ENCODE data around the gene ESRP2. TPM values are rescaled to one million over a fixed set of nuclear protein-coding genes. Genes with fewer than 3 reads are reported as not detected.

Gene ESRP2
- total RNA-seq, 1 donor from 2014 or later: 0.14 TPM

DNA sequence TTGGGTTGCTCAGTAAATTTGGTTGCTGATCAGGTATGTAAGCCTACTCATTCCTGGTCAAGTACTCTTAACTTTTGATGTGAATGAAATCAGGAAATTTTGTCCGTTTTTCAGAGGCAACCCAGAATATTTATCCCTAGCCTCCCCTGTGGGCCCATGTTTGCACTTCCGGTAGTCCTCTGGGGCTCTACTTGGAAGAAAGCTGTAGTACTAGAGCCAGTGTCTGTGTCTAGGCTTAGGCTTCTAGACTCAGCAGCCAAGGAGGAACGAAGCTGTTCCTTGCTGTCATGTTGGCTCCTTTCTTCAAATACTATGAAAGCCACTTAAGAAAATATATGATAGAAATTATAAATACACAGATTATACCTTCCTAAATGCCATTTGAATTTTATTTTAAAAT lies 21.2 kb downstream of the ESRP2 start:
- intact Hi-C loops (cut with micrococcal nuclease): no loop called here
- Histone ChIP-seq H3K36me3 (no peaks in the 10 kb centered on the region), H3K9me3 (replicated peaks) (no peaks in the 10 kb centered on the region), H3K4me3 (no peak overlapping the region), H3K27me3 (ENCODE audit: low read depth) (no peaks in the 10 kb centered on the region), H3K27ac (replicated peaks) (no peak overlapping the region), H3K4me1 (peaks cover 8% of the 10 kb centered on the region)
- TF ChIP-seq, protein P1, sequence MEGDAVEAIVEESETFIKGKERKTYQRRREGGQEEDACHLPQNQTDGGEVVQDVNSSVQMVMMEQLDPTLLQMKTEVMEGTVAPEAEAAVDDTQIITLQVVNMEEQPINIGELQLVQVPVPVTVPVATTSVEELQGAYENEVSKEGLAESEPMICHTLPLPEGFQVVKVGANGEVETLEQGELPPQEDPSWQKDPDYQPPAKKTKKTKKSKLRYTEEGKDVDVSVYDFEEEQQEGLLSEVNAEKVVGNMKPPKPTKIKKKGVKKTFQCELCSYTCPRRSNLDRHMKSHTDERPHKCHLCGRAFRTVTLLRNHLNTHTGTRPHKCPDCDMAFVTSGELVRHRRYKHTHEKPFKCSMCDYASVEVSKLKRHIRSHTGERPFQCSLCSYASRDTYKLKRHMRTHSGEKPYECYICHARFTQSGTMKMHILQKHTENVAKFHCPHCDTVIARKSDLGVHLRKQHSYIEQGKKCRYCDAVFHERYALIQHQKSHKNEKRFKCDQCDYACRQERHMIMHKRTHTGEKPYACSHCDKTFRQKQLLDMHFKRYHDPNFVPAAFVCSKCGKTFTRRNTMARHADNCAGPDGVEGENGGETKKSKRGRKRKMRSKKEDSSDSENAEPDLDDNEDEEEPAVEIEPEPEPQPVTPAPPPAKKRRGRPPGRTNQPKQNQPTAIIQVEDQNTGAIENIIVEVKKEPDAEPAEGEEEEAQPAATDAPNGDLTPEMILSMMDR (IDR thresholded peaks at IDR 0.05; ENCODE audit: borderline replicate concordance): no peak
- DNase-seq: no peak

DNA sequence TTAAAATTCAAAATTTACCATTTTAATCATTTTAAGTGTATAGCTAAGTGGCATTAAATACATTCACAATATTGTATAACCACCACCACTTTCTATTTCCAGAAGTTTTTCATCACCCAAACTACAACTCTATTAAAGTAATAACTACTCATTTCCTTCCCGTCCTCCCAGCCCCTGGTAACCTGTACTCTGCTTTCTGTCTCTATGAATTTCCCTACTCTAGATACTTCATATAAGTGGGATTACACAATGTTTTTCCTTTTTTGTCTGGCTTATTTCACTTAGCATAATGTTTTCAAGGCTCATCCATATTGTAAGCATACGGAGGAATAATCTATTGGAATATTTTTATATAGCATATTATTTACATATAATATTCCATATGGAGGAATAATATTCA lies 29.7 kb downstream of the ESRP2 start:
- intact Hi-C loops (cut with micrococcal nuclease): loop anchor here (10.0 kb wide), 1 partner anchor 111 kb away; no protein-coding TSS in a partner anchor
- TF ChIP-seq, protein P1 (IDR thresholded peaks at IDR 0.05; ENCODE audit: borderline replicate concordance): no peak

DNA sequence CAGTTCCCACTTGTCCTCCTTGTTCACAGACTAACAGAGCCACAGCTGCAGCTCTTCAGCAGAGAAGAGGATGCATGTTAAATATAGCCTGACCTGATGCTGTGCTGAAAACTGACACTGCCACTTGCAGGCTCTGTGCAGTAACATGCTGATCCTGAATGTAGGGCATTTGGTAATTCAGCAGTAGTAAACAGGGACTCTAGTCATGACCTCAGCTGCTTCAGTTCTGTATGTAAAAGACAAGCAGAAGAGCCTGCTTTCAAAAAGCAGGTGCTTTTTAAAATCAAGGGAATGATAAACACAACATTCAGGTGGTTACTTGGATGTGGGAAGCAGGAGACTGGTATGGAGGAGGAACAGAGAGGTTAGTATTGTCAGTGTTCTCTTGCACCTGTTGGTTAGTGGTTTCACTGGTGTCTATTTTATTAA lies 33.8 kb downstream of the ESRP2 start:
- Histone ChIP-seq H3K27ac (replicated peaks) (peak overlapping the region; percentile 64), H3K4me3 (no peak overlapping the region), H3K4me1 (peaks cover 25% of the 10 kb centered on the region), H3K9me3 (replicated peaks) (no peaks in the 10 kb centered on the region), H3K36me3 (no peaks in the 10 kb centered on the region), H3K27me3 (ENCODE audit: low read depth) (no peaks in the 10 kb centered on the region)
- no peak for DNase-seq
- intact Hi-C loops (cut with micrococcal nuclease): loop anchor here (10.0 kb wide), 1 partner anchor 107 kb away; no protein-coding TSS in a partner anchor
- TF ChIP-seq, protein P1 (IDR thresholded peaks at IDR 0.05; ENCODE audit: borderline replicate concordance): no peak

More for the DNA sequence above, 29.7 kb downstream of the ESRP2 start:
- Histone ChIP-seq H3K27me3 (ENCODE audit: low read depth) (no peaks in the 10 kb centered on the region), H3K4me3 (no peak overlapping the region), H3K36me3 (no peaks in the 10 kb centered on the region), H3K27ac (replicated peaks) (no peak overlapping the region), H3K4me1 (peaks cover 11% of the 10 kb centered on the region), H3K9me3 (replicated peaks) (no peaks in the 10 kb centered on the region)
- DNase-seq: no peak

DNA sequence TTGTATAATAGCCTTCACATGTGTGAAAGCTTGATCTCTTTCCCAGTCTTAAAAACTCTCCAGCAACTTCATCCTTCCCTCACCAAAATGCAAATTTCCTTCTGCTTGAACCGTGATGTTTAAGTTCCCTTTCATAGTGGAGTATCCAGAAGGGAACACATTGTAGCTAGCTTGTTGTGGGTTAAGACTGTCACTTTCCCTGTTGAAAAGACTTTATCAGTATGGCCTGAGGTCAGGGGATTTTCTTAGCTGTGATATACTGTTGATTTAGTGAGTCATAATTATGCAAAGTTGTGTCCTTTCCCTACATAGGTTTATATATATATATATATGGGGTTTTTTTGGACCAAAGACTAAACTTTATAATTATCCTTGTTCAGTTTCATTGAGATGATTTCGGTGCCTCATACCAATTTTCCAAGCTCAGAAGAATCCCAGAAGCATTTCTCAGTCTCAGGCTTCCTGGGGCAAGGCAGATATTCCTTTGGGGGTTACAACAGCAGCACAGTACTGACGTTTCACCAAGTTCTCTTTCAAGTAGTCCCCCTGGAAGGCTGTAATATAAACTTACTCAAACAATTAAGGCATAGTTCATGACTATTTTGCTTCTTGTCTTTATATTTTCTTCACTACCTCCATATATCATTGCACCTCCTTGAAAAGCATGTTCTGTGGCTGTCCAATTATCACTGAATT lies 35.7 kb downstream of the ESRP2 start:
- DNase-seq: no peak
- peaks cover 25% of the 10 kb centered on the region for H3K4me1 ChIP-seq
- H3K9me3 ChIP-seq (replicated peaks): no peaks in the 10 kb centered on the region
- H3K27me3 ChIP-seq (ENCODE audit: low read depth): no peaks in the 10 kb centered on the region
- no peak overlapping the region for H3K4me3 ChIP-seq
- no peaks in the 10 kb centered on the region for H3K36me3 ChIP-seq
- H3K27ac ChIP-seq (replicated peaks): no peak overlapping the region
- intact Hi-C loops (cut with micrococcal nuclease): loop anchor here (10.0 kb wide), 1 partner anchor 105 kb away; no protein-coding TSS in a partner anchor
- TF ChIP-seq, protein P1 (IDR thresholded peaks at IDR 0.05; ENCODE audit: borderline replicate concordance): no peak

DNA sequence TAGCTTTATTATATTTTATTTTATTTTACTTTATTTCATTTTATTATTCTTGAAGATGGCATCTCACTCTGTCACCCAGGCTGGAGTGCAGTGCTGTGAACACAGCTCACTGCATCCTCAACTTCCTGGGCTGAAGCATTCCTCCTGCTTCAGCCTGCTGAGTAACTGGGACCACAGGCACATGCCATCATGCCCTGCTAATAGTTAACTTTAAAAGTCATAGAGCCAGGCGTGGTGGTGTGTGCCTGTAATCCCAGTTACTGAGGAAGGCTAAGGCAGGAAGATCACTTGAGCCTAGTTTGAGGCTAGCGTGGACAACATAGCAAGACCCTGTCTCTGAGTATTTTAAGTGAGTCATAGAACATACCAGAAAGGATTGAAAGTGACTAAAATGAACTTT lies 38.7 kb downstream of the ESRP2 start:
- no peaks in the 10 kb centered on the region for H3K9me3 ChIP-seq (replicated peaks)
- no peak for DNase-seq
- intact Hi-C loops (cut with micrococcal nuclease): no loop called here
- no peaks in the 10 kb centered on the region for H3K27me3 ChIP-seq (ENCODE audit: low read depth)
- TF ChIP-seq, protein P1 (IDR thresholded peaks at IDR 0.05; ENCODE audit: borderline replicate concordance): no peak
- H3K4me1 ChIP-seq: peaks cover 24% of the 10 kb centered on the region
- H3K27ac ChIP-seq (replicated peaks): no peak overlapping the region
- H3K36me3 ChIP-seq: peaks cover 18% of the 10 kb centered on the region
- H3K4me3 ChIP-seq: no peak overlapping the region
